Fibroblast of villous mesenchyme (primary cell): ENCODE measurements around the gene SIGLEC14. TPM values are rescaled to one million over a fixed set of nuclear protein-coding genes. Genes with fewer than 3 reads are reported as not detected.
A peak's percentile ranks its signal among the peaks of the same experiment; 100 is the strongest.
"Not testable (repeated sequence)": the region's sequence is repeated elsewhere in the genome, so short reads cannot be mapped to it uniquely, and the experiment has no call there.

ENCODE experiments used
- DNase-seq: peaks from one replicate; pipeline ENCODE4 v3.0.0-alpha.2; 2010; ENCODE audit warnings: low read depth
- H3K4me3 ChIP-seq: 2 replicates; pipeline ENCODE4 v1.5.1; 2011; ENCODE audit warnings: low read depth, mild to moderate bottlenecking, low read length
- CTCF ChIP-seq: IDR thresholded peaks from 2 replicates; pipeline ENCODE4 v1.5.1; 2012; ENCODE audit warnings: low read depth, mild to moderate bottlenecking, low read length; ENCODE audit not compliant: insufficient read depth
- total RNA-seq: library from RNA; depleted of rRNA; stranded (reverse); fragments of >200 nt; gene quantifications from 2 replicates; pipeline ENCODE4 v1.2.3, GENCODE V29; 2012

SIGLEC14 gene
- total RNA-seq, 1 donor: not detected

GRCh38 chr19:51637362-51637978, 9.2 kb downstream of the SIGLEC14 start:
- no peak for DNase-seq
- TF ChIP-seq CTCF: peak; percentile 41
- H3K4me3 ChIP-seq: no peak overlapping the region

- no peak overlapping the region for H3K4me3 ChIP-seq
- no peak for TF ChIP-seq CTCF
- no peak for DNase-seq
Observed at GRCh38 chr19:51632126-51632525, 14.5 kb downstream of the SIGLEC14 start.

GRCh38 chr19:51630315-51630714, 16.3 kb downstream of the SIGLEC14 start, which contains the start of gene SIGLEC5:
Gene SIGLEC5 (minus strand): TSS chr19:51630401. CDS start chr19:51630335, 66 bp downstream.
- DNase-seq, H3K4me3 ChIP-seq: not testable (repeated sequence)

- DNase-seq: no peak
- TF ChIP-seq CTCF: no peak
- no peak overlapping the region for H3K4me3 ChIP-seq
Observed at GRCh38 chr19:51628153-51628939, 18.3 kb downstream of the SIGLEC14 start.

GRCh38 chr19:51627491-51628138, 19.0 kb downstream of the SIGLEC14 start:
- no peak for DNase-seq
- TF ChIP-seq CTCF: no peak
- no peak overlapping the region for H3K4me3 ChIP-seq

- DNase-seq: no peak
- no peak overlapping the region for H3K4me3 ChIP-seq
- no peak for TF ChIP-seq CTCF
Observed at GRCh38 chr19:51626675-51627074, 19.9 kb downstream of the SIGLEC14 start.

- no peak for TF ChIP-seq CTCF
- H3K4me3 ChIP-seq: no peak overlapping the region
- DNase-seq: no peak
Observed at GRCh38 chr19:51621178-51621577, 25.4 kb downstream of the SIGLEC14 start.
